ENCODE results near the gene GRIA2.

The GRIA2 gene

DNA sequence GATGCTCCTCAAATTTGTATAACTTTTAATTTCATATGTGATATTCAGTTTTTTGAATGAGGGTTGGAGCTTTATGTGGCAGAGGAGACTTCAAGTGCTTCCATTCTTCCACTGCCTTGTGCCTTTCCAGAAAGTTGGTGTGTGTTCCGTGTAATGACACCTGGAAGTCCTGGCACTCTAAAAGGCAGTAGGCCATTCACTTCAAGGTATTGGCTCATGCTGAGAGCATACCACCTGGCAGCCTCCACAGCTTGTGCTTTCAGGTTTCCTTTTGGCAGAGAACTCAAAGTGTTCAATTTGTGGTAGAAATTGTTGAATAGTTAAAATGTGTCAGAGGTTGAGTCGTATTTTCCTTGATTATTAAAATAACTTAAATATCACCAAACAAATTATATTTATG is 49.6 kb downstream of the GRIA2 start:
- no peak for DNase-seq

GRCh38 chr4:157270552-157270951 is 50.0 kb downstream of the GRIA2 start:
- DNase-seq = no peak

DNA sequence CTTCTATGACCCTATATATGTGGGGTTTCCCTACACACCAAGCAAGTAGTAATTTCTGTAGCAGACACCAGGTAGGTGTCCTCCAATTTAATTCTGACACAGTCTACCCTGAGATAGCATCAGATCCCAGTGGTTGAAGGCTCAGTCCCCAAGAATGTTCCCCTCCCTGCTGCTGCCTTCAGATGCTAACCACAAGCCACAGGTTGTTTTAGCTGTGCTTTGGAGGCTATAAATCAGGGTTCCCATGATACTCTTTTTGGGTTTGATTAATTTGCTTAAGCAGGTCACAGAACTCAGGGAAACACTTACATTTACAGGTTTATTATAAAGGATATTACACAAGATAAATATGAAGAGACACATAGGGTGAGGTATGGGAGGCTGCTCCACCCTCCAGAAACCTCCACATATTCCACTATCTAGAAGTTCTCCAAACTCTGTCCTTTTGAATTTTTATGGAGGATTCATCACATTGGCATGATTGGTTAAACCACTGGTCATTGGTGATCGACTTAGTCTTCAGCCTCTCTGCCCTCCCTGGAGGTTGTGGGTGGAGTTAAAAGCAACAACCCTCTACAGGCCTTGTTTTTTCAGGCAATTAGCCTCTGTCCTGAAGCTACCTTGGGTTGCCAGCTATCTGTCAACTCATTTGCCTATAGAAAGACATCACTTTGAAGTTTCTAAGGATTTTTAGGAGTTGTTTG is 50.8 kb downstream of the GRIA2 start:
- no peak for DNase-seq

GRCh38 chr4:157280673-157281072 is 60.1 kb downstream of the GRIA2 start:
- DNase-seq = no peak

DNA sequence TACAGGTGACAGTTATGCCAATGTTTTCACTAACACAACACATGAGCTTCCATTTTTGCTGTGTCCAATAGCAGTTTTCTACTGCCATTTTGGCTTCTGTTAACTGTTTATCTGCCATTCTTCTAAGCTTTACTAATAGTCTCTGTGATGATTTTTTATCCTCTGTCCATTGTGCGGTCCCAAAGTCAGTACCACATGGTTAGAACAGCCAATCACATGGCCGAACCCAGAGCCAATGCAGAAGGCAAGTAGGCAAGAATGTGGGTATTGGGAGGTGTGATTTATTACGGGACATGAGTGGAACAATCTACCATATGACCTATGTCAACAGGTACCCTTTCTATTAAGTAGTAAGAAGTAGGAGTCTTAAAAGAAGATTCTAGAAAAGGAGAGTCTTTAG is 61.5 kb downstream of the GRIA2 start:
- no peak for DNase-seq

- DNase-seq = no peak
Observed at GRCh38 chr4:157287445-157287844, 66.9 kb downstream of the GRIA2 start.

DNA sequence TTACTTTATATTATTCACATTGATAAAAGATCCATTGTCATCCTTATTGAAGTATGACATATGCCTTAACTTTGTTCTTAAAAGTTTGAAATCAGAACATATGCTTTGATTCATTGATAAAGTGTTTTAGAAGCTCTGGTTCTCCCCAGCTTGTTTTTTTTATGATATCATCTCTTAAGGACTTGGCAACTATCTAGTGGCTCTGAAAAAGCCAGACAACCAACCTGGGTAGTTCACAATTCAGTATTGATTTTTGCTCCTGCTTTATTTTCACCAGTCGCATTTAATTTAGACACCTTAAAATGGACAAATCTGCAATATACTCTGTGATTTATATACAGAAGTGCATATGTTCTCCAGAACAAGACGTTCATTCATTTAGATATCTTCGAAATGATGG is 70.1 kb downstream of the GRIA2 start:
- no peak for DNase-seq

DNA sequence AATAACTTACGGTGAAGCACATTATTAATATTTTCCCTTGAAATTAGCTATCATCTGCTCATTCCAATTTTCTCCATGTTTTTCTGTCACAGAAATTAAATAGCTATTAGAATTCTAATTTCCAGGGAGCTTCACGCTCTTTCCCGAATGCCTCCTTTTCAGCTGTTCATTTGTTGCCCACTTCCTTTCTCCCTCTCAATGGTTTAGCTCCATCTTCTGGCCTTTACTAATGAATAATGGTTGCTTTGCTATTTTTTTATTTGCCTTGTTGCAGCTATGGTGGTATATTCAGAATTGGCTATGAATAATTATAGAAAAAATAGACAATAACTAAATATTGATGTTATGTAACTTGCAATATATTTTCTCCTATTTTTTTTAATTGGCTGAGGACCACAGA is 70.5 kb downstream of the GRIA2 start:
- DNase-seq = peak; percentile 1

- DNase-seq = no peak
Observed at GRCh38 chr4:157293673-157294072, 73.1 kb downstream of the GRIA2 start.

- DNase-seq = no peak
Observed at GRCh38 chr4:157294575-157294974, 74.0 kb downstream of the GRIA2 start.

GRCh38 chr4:157300701-157301100 is 80.2 kb downstream of the GRIA2 start:
- no peak for DNase-seq

GRCh38 chr4:157303471-157303960 is 83.0 kb downstream of the GRIA2 start:
- DNase-seq = no peak

DNA sequence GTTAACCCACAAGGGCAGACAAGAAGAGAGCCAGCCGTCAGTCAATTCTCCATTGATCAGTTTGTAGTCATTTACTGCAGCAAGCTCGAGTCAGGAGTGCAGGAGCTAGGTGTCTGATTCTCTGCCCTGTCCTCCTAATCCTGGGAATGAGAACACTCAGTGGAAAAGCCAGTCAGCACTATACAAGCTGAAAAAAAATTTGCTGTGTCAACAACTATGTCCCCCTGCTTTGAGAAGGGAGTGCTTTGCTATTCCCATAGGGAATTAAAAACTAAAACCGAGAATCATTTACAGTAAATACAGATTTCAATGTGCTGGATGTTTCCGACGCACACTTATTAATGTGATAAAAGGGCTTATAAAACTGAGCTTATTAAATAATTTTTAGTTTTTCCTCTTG is 84.2 kb downstream of the GRIA2 start:
- no peak for DNase-seq

GRCh38 chr4:157312702-157313101 is 92.2 kb downstream of the GRIA2 start:
- DNase-seq = no peak

GRCh38 chr4:157314906-157315305 is 94.4 kb downstream of the GRIA2 start:
- DNase-seq = no peak

GRCh38 chr4:157315968-157316367 is 95.4 kb downstream of the GRIA2 start:
- no peak for DNase-seq

GRCh38 chr4:157320092-157320491 is 99.6 kb downstream of the GRIA2 start:
- DNase-seq = no peak

- DNase-seq = no peak
Observed at GRCh38 chr4:157327666-157328065, 107.1 kb downstream of the GRIA2 start.

DNA sequence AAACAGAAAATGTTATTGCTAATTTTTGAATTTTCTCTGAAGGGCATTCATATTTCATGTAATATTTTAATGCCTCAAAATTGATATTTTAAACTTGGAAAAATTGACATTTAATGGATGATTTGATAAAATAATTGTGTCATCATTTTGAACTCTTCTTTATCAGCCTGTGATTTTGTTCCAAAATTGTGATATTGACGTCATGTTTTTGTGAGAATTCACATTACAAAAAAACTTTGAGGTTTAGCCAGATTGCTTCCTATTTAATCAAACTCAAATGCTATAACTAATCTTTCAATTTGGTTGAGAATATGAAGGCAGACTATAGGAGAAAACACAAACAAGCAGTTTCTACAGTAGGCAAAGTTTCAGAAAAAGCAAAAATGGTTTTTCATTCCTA is 137.4 kb downstream of the GRIA2 start:
- no peak for DNase-seq

DNA sequence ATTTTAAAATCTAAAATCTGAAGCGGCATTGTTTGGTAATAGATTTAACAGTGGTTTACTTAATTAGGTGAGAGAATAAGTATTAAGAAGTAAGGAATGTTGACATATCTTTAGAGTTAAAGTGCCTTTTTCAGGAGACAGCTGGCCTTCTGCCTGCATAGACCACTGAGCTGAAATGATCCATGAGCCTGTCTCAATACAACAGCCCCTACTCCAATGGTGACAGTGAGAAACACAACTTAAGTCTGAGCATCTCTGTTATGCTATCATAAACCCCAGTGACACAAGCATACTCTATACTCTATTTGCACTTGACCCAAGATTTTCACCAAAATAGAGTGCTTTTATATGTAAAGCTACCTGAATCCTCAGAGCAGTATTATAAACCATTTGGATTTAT is 137.9 kb downstream of the GRIA2 start:
- no peak for DNase-seq

GRCh38 chr4:157358851-157359250 is 138.3 kb downstream of the GRIA2 start:
- DNase-seq = no peak

GRCh38 chr4:157363360-157363759 is 142.8 kb downstream of the GRIA2 start:
- DNase-seq = no peak

DNA sequence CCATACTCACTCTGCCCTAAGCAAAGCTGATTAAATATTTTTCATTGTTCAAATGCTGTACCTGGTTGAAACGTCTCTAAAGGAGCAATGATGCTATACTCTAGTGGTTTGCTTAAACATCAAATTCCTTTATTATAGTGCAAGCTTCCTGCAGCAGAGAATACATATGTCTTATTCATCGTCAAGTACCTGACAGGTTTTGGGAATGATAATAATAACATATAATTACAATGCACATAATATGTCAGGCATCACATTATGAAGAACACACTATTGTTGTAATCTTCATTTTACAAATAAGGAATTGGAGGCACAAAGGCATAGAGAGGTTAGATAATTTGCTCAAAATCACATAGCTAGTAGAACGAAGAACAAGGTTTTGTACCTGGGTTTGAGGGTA is 151.6 kb downstream of the GRIA2 start:
- no peak for DNase-seq

DNA sequence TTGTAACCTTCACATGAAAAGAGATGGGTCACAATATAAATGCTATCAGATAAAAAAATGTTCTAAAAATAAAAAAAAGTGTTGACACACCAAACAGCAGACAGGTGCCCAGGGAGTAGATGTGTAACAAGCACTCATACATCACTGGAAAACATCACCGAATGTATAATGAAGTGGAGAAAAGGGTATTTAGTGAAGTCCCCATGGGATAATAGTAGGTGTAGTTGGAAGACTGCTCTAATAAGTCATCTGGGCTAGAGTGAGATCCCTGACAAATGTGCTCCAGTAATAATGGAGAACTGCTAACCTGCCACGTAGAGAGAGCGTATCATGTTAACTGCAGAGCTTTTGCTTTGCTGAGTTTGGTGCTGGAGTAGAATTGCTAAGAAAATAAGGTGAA is 152.0 kb downstream of the GRIA2 start:
- DNase-seq = peak; percentile 21

DNA sequence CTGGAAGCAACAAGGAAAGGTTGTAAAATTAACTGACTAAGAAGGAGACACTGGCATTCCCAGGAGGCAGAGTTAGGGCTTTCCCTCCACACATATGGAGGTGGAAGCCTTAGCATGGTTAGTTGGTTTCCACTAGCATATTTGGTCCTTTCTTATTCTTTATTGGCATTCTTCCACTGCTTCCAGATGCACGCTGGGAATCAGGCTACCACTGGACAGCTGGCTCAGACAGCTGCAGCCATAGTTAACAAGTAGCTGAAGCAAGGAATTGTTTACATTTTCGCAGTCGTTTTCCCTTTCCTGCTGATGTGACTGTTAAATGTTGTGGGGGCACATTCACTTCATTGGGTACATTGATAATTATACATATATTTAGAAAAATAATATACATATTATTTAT is 169.2 kb downstream of the GRIA2 start:
- no peak for DNase-seq
